Stimulated activated CD8-positive, alpha-beta memory T cell treated with anti-CD3 and anti-CD28 coated beads, Interleukin-4, amount 100 ng/mL, for 1 hour (primary cell): Measurements from ENCODE around the gene ADPRHL1.
"Not testable (repeated sequence)": the region's sequence is repeated elsewhere in the genome, so short reads cannot be mapped to it uniquely, and the experiment has no call there.

Experiments
- DNase-seq, 2 donors: peaks; one replicate each; pipeline ENCODE4 v3.0.0-alpha.2; 2020; ENCODE audit warnings: low read depth in 2 of 2, low spot score in 1 of 2

The ADPRHL1 gene

DNA sequence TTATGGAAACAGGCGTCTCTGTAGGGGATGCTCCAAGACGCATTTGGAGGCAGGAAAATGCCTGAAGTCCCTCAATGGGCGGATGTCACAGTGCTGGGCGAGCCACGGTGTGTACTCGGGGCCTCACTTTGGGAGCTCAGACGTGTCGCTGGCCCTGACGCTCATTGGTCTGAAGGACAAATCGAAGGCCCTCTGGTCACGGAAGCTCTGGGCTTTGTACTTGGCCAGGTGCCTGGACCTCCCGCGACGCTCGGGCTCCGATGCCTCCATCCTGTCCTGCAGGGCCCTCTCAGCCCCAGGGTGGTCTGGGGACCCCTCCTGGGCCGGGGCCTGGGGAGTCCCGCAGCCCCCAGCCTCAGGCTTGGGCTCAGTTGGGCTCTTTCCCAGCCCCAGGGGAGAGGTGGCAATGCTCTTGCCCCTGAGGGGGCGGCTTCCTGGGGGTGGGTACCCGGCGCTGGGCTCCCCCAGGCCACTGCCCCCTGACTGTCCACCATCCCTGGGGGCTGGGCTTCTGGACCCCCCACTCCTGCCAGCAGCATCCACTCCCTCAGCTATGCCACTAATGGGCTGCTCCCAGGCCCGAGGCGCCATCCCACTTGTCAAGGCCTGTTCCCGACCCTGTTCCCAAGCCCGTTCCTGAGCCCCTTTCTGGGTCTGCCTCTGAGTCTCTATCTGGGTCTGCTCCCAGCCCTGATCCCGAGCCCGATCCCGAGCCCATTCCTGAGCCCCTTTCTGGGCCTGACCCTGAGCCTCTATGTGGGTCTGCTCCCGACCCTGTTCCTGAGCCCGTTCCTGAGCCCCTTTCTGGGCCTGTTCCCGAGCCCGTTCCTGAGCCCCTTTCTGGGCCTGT lies 49.8 kb downstream of the ADPRHL1 start:
- DNase-seq, result no peak

DNA sequence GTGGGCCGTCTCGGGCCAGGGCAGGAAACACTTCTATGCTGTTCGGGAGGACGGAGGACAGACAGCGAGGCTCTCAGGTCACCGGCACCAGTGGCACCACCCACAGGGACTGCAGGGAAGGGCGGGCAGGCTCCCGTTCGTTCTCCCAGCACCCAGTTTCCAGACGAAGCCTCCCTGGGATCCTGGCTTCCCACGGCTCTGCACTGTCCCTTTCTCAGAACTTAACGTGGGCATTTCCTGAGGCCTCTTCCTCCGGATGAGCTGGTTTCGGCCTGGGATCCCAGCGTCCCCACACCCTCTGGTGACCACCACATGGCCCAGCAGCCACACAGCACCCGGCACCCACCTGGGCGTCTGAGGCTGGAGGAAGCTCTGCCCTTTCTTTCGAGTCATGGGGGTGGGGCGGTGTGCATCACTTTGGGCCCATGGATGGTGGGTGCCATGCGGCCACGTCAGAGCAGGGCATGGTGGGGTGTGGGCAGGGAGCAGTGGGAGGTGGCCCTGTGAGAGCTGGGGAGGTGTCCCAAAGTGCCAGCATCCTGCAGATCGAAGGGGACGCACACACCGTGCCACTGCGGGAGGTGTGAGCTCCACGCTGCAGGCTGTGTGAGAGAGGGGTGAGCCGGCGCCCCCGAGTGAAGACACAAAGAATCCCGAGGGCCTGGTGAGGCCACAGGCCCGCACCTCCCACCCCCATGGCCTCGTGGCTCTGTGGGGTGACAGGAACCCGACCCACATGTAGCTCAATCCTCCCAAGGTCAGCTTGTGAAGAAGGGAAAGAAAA lies 50.6 kb downstream of the ADPRHL1 start:
- DNase-seq, result no peak

- no peak for DNase-seq
Measured at GRCh38 chr13:113401452-113402415, 51.6 kb downstream of the ADPRHL1 start.

GRCh38 chr13:113400621-113401451 lies 52.5 kb downstream of the ADPRHL1 start:
- DNase-seq, result no peak

DNA sequence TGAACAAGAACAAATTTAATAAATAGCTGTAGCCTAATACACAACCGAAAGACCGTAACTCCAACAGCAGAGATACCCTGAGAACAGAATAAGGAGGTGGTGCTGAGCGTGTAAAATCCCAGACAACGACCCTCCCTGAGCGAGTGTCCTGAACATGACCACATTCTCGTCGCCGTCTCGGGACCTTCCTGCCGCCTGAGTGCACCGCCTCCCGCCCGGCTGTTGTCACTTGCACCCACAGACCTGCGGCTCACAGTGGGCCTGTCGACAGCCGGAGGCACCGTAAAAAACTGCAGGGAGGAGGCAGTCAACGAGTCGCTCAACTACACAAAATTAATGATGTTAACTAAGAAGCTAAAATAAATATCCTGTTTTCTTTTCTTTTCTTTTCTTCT lies 53.5 kb downstream of the ADPRHL1 start:
- DNase-seq, result no peak

DNA sequence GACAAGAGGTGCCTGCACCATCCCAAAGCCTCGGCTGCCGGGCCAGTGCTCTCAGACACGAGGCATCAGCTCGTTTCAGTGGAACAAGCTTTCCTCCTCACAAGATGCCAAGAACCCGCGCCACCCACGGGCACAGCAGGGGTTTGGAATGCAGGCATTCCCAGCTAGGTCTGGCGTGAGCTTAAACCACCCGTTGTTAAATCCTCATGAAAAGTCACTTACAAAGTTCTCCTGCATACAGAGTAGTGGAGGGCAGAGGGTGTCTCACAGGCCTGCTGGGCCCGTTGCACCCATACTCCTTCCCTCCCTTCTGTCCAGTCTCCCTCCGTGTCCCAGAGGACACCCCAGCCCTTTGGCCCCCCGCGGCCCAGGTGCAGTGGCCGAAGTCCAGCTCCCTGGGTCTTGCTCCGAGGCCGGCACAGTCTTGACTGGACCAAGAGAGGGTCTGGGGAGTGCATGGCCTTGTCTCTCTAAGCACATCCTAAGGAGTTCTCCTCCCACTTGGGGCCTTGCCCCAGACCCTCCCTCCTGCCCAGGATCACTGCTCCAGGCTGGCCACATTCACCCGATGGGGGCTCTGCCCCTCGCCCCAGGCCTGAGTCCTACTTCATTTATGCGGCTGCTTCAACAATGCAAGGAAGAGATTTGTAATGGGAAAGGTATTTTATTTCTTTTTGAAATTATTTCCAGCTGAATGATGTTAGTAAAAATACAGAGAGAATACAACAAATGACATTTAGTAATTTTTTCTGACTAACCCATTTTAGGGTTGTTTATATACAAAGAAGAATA lies 54.1 kb downstream of the ADPRHL1 start:
- no peak for DNase-seq

- DNase-seq, result no peak
Measured at GRCh38 chr13:113397608-113398425, 55.5 kb downstream of the ADPRHL1 start.

- DNase-seq, result no peak
Measured at GRCh38 chr13:113394339-113394640, 59.0 kb downstream of the ADPRHL1 start.

DNA sequence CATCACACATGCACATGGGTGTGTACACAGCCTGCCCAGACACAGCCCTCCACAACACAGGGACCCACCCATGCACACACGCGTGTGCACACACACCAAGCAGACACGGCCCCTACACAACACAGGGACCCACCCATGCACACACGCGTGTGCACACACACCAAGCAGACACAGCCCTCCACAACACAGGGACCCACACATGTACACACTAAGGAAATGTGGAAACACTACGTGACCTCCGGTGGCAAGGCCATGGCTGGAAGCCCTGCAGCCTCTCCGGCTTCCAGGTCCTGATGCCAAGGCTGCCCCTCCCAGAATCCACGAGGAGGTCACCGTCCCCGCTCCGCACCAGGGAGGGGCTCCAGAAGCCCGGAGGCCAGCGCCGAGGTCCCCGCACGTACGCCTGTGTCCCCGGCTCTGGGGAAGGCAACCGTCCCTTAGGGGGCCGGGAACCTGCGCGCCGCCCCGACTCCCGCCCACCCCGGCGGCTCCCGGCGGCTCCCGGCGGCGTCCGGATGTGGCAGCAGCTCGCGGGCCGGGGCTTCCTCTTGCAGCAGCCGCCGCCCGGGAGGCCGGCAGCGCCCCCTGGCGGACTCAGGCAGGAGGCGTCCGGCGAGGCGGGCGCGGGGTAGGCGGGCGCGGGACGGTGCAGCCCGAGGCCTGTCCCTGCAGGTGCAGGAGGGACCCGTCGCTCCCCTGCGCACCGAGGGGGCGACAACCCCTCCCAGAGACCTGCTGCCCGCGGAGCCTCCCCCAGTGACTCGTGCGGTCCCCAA lies 59.5 kb downstream of the ADPRHL1 start:
- peak; percentile 40 to 64 for DNase-seq

GRCh38 chr13:113393226-113393562 lies 60.1 kb downstream of the ADPRHL1 start:
- no peak for DNase-seq

GRCh38 chr13:113390874-113391497 lies 62.3 kb downstream of the ADPRHL1 start:
- no peak for DNase-seq

- DNase-seq, result not testable (repeated sequence)
Measured at GRCh38 chr13:113389586-113389985, 63.7 kb downstream of the ADPRHL1 start.

- no peak for DNase-seq
Measured at GRCh38 chr13:113387396-113387795, 65.9 kb downstream of the ADPRHL1 start.

GRCh38 chr13:113383089-113383488 lies 70.2 kb downstream of the ADPRHL1 start:
- no peak for DNase-seq

DNA sequence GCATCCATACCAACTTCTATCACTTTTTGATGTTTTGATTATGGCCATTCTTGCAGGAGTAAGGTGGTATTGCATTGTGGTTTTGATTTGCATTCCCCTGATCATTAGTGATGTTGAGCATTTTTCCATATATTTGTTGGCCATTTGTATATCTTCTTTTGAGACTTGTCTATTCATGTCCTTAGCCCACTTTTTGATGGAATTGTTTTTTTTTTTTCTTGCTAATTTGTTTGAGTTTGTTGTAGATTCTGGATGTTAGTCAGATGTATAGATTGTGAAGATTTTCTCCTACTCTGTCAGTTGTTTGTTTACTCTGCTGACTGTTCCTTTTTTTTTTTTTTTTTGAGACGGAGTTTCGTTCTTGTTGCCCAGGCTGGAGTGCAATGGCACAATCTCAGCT lies 70.7 kb downstream of the ADPRHL1 start:
- not testable (repeated sequence) for DNase-seq

DNA sequence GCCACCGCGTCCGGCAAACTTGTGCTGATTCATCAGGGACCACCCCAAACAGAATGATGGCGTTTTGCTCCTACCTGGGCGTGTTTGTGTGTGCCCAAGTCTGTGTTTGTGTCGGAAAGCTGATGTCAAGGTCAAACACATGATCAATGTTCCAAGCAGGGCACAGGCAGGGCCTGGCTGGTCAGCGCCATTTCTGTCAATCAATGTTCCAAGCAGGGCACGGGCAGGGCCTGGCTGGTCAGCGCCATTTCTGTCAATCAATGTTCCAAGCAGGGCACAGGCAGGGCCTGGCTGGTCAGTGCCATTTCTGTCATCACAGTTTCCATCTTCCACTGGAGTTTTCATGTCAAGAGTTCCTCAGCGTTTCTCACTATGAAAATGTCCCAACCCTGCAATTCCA lies 74.5 kb downstream of the ADPRHL1 start:
- DNase-seq, result no peak

- DNase-seq, result no peak
Measured at GRCh38 chr13:113374511-113375175, 78.6 kb downstream of the ADPRHL1 start.
